ENCODE measurements around the gene UFSP2.

DNA sequence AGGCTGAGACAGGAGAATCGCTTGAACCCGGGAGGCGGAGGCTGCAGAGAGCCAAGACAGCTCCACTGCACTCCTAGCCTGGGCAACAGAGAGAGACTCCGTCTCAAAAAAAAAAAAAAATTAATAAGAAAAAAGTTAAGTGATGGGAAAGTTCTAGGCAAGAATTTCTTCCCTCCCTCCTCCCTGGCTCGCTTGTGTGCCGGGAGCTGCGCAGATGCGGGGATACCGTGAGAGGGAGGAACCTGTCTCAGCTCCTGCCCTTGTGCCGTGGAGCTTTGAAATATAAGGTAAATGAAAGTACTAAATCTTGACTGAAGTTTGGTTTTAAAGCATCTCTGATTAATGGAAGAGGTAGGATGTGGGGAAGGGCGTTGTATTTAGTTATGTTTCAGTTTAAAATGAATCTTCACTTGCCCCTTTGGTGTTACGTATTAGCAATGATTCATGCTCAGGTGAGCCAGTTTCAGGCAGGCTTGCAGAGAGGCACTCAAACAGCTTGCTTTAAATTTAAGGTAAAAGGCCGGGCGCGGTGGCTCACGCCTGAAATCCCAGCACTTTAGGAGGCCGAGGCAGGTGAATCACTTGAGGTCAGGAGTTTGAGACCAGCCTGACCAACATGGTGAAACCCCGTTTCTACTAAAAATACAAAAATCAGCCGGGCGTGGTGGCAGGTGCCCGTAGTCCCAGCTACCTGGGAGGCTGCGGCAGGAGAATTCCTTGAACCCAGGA, 1.4 kb upstream of the UFSP2 start:
- TF ChIP-seq, protein P1, sequence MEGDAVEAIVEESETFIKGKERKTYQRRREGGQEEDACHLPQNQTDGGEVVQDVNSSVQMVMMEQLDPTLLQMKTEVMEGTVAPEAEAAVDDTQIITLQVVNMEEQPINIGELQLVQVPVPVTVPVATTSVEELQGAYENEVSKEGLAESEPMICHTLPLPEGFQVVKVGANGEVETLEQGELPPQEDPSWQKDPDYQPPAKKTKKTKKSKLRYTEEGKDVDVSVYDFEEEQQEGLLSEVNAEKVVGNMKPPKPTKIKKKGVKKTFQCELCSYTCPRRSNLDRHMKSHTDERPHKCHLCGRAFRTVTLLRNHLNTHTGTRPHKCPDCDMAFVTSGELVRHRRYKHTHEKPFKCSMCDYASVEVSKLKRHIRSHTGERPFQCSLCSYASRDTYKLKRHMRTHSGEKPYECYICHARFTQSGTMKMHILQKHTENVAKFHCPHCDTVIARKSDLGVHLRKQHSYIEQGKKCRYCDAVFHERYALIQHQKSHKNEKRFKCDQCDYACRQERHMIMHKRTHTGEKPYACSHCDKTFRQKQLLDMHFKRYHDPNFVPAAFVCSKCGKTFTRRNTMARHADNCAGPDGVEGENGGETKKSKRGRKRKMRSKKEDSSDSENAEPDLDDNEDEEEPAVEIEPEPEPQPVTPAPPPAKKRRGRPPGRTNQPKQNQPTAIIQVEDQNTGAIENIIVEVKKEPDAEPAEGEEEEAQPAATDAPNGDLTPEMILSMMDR (IDR thresholded peaks at IDR 0.05; ENCODE audit: insufficient read depth, low read depth, low read length), result no peak
- TF ChIP-seq EZH2 (IDR thresholded peaks at IDR 0.05; ENCODE audit: insufficient read depth, low read length), result no peak
